ENCODE results near the gene RHOU.

RHOU gene

GRCh38 chr1:228737601-228738041, 2.3 kb downstream of the RHOU start:
- TF ChIP-seq CTCF (conservative IDR thresholded peaks at IDR 0.05): no peak
- peak overlapping the region; percentile 90 for H3K27ac ChIP-seq

GRCh38 chr1:228739826-228740225, 4.5 kb downstream of the RHOU start:
- no peak for TF ChIP-seq CTCF (conservative IDR thresholded peaks at IDR 0.05)
- no peak overlapping the region for H3K27ac ChIP-seq

GRCh38 chr1:228740543-228741317, 5.5 kb downstream of the RHOU start:
- TF ChIP-seq CTCF (conservative IDR thresholded peaks at IDR 0.05): no peak
- H3K27ac ChIP-seq: no peak overlapping the region

GRCh38 chr1:228742281-228742860, 7.1 kb downstream of the RHOU start:
- H3K27ac ChIP-seq: no peak overlapping the region
- no peak for TF ChIP-seq CTCF (conservative IDR thresholded peaks at IDR 0.05)

GRCh38 chr1:228743405-228743804, 8.1 kb downstream of the RHOU start:
- no peak overlapping the region for H3K27ac ChIP-seq
- no peak for TF ChIP-seq CTCF (conservative IDR thresholded peaks at IDR 0.05)

- H3K27ac ChIP-seq: no peak overlapping the region
- no peak for TF ChIP-seq CTCF (conservative IDR thresholded peaks at IDR 0.05)
Measured at GRCh38 chr1:228744356-228744755, 9.1 kb downstream of the RHOU start.

- no peak overlapping the region for H3K27ac ChIP-seq
- no peak for TF ChIP-seq CTCF (conservative IDR thresholded peaks at IDR 0.05)
Measured at GRCh38 chr1:228744918-228745317, 9.6 kb downstream of the RHOU start.
